HG03025 (cell line): ENCODE results near the gene SMIM35.

ENCODE experiments used
- ATAC-seq: cut with Tn5 transposase; IDR thresholded peaks from one replicate; pipeline ENCODE4 v1.9.1; 2021; ENCODE audit warnings: mild to moderate bottlenecking, moderate library complexity; ENCODE audit not compliant: unreplicated experiment, low FRiP score

SMIM35 gene

GRCh38 chr11:117970400-117971024, 116.3 kb downstream of the SMIM35 start:
- ATAC-seq = no peak

- ATAC-seq = no peak
These were observed 117.4 kb downstream of the SMIM35 start for GRCh38 chr11:117969160-117969991.

- no peak for ATAC-seq
These were observed 119.9 kb downstream of the SMIM35 start for GRCh38 chr11:117966908-117967307.

GRCh38 chr11:117962826-117963225, 123.9 kb downstream of the SMIM35 start:
- ATAC-seq = no peak

GRCh38 chr11:117961896-117962295, 124.9 kb downstream of the SMIM35 start:
- no peak for ATAC-seq

GRCh38 chr11:117960406-117960805, 126.4 kb downstream of the SMIM35 start:
- no peak for ATAC-seq

GRCh38 chr11:117959438-117960149, 127.2 kb downstream of the SMIM35 start:
- no peak for ATAC-seq

- ATAC-seq = no peak
These were observed 127.8 kb downstream of the SMIM35 start for GRCh38 chr11:117958949-117959348.
